Fibroblast of skin of right quadriceps (primary cell): Measurements from ENCODE around the gene ROBO1.

ENCODE experiments used
- DNase-seq: peaks from one replicate; pipeline ENCODE4 v3.0.0-alpha.2; 2013

The ROBO1 gene

GRCh38 chr3:79146024-79146423, 621.8 kb downstream of the ROBO1 start:
- DNase-seq, result no peak

GRCh38 chr3:79140708-79141107, 627.1 kb downstream of the ROBO1 start:
- peak; percentile 61 for DNase-seq

GRCh38 chr3:79139395-79140068, 628.3 kb downstream of the ROBO1 start:
- DNase-seq, result peak; percentile 11

GRCh38 chr3:79125313-79125984, 642.3 kb downstream of the ROBO1 start:
- no peak for DNase-seq

- no peak for DNase-seq
Measured at GRCh38 chr3:79115458-79115857, 652.3 kb downstream of the ROBO1 start.

GRCh38 chr3:79113876-79114275, 653.9 kb downstream of the ROBO1 start:
- no peak for DNase-seq

GRCh38 chr3:79111375-79112052, 656.3 kb downstream of the ROBO1 start:
- peak; percentile 31 for DNase-seq

GRCh38 chr3:79109754-79110153, 658.0 kb downstream of the ROBO1 start:
- DNase-seq, result no peak

- DNase-seq, result no peak
Measured at GRCh38 chr3:79103307-79103706, 664.5 kb downstream of the ROBO1 start.

- peak; percentile 62 for DNase-seq
Measured at GRCh38 chr3:79097964-79098660, 669.7 kb downstream of the ROBO1 start.

GRCh38 chr3:79094654-79095053, 673.1 kb downstream of the ROBO1 start:
- no peak for DNase-seq

GRCh38 chr3:79086514-79086913, 681.3 kb downstream of the ROBO1 start:
- peak; percentile 54 for DNase-seq

GRCh38 chr3:79085171-79085570, 682.6 kb downstream of the ROBO1 start:
- peak; percentile 47 for DNase-seq

- DNase-seq, result no peak
Measured at GRCh38 chr3:79081335-79081734, 686.5 kb downstream of the ROBO1 start.

- DNase-seq, result no peak
Measured at GRCh38 chr3:79074558-79074957, 693.2 kb downstream of the ROBO1 start.

GRCh38 chr3:79067734-79068133, 700.1 kb downstream of the ROBO1 start:
- no peak for DNase-seq

- DNase-seq, result no peak
Measured at GRCh38 chr3:79066481-79066880, 701.3 kb downstream of the ROBO1 start.

- DNase-seq, result peak; percentile 27
Measured at GRCh38 chr3:79063624-79064023, 704.2 kb downstream of the ROBO1 start.

GRCh38 chr3:79057756-79058155, 710.0 kb downstream of the ROBO1 start:
- no peak for DNase-seq

- no peak for DNase-seq
Measured at GRCh38 chr3:79056498-79056897, 711.3 kb downstream of the ROBO1 start.

GRCh38 chr3:79052054-79052681, 715.6 kb downstream of the ROBO1 start:
- DNase-seq, result no peak

- peak; percentile 72 for DNase-seq
Measured at GRCh38 chr3:79047581-79047980, 720.2 kb downstream of the ROBO1 start.

- no peak for DNase-seq
Measured at GRCh38 chr3:79041621-79042020, 726.2 kb downstream of the ROBO1 start.
